H1 (cell line): ENCODE data around the gene PAX7. TPM values are rescaled to one million over a fixed set of nuclear protein-coding genes. Genes with fewer than 3 reads are reported as not detected.

Source experiments
- CTCF ChIA-PET: fragments of 300-600 bp; sonication (Branson Sonifier 250); formaldehyde crosslinking; loops from one replicate; lab custom pipeline; 2021; ENCODE audit not compliant: partially characterized antibody; lab: Charles Lee
- POLR2A ChIA-PET: fragments of 300-600 bp; sonication (Branson Sonifier 250); formaldehyde crosslinking; loops from one replicate; lab custom pipeline; 2021; ENCODE audit warnings: inconsistent platforms; ENCODE audit not compliant: partially characterized antibody; lab: Charles Lee
- DNase-seq, 2 experiments: peaks; one replicate each; pipeline versions ENCODE4 v3.0.0 to v3.0.0-alpha.2; 2010 to 2022; ENCODE audit warnings: low spot score in 2 of 2, low read depth in 1 of 2, mixed read lengths in 1 of 2
- FAIRE-seq: peaks from 2 replicates; lab custom pipeline; 2011; peaks lifted over from hg19 to GRCh38; lab: Jason Lieb, UNC
- H2AFZ ChIP-seq: 2 replicates; pipeline ENCODE4 v1.8.1; 2012; ENCODE audit warnings: low read length, inconsistent platforms
- H2AK5ac ChIP-seq: 2 replicates; pipeline ENCODE4 v1.6.1; 2013; ENCODE audit warnings: low read depth, low read length
- H2BK120ac ChIP-seq: replicated peaks from 2 replicates; pipeline ENCODE3; 2013; ENCODE audit warnings: low read depth, low read length, inconsistent platforms
- H2BK12ac ChIP-seq: 2 replicates; pipeline ENCODE4 v1.6.1; 2013; ENCODE audit warnings: low read depth, low read length
- H2BK15ac ChIP-seq: 2 replicates; pipeline ENCODE4 v1.6.1; 2013; ENCODE audit warnings: low read length
- H2BK20ac ChIP-seq: 2 replicates; pipeline ENCODE4 v1.6.1; 2013; ENCODE audit warnings: low read length
- H2BK5ac ChIP-seq: 2 replicates; pipeline ENCODE4 v1.6.1; 2013; ENCODE audit warnings: low read depth, low read length
- H3K14ac ChIP-seq: 2 replicates; pipeline ENCODE4 v1.6.1; 2013; ENCODE audit warnings: inconsistent platforms; ENCODE audit not compliant: insufficient read length
- H3K18ac ChIP-seq: 2 replicates; pipeline ENCODE4 v1.6.1; 2013; ENCODE audit warnings: low read length; ENCODE audit errors: extremely low read depth
- H3K23ac ChIP-seq: 2 replicates; pipeline ENCODE4 v1.6.1; 2013; ENCODE audit warnings: inconsistent platforms; ENCODE audit not compliant: insufficient read length
- H3K23me2 ChIP-seq: 2 replicates; pipeline ENCODE4 v1.6.1; 2013; ENCODE audit warnings: low read depth, low read length
- H3K27ac ChIP-seq: 2 replicates; pipeline ENCODE4 v1.6.1; 2011; ENCODE audit warnings: low read depth, low read length, inconsistent platforms
- H3K27me3 ChIP-seq, 4 experiments: replicated peaks in 1 of 4; 1 replicate in 1 of 4; 2 replicates in 3 of 4; pipeline versions ENCODE4 v1.6.1 to v1.8.1; 2011 to 2013; ENCODE audit warnings: low read length in 3 of 4, mild to moderate bottlenecking in 3 of 4, inconsistent platforms in 2 of 4, mixed read lengths in 2 of 4, moderate library complexity in 1 of 4; ENCODE audit not compliant: control insufficient read depth in 3 of 4, insufficient read depth in 3 of 4; ENCODE audit errors: extremely low read depth in 1 of 4
- H3K36me3 ChIP-seq, 4 experiments: 2 replicates each; pipeline versions ENCODE4 v1.6.1 to v1.8.1; 2011 to 2013; ENCODE audit warnings: mild to moderate bottlenecking in 4 of 4, low read length in 3 of 4, moderate library complexity in 2 of 4, control low read depth in 1 of 4, inconsistent platforms in 1 of 4; ENCODE audit not compliant: insufficient read depth in 4 of 4, control insufficient read depth in 2 of 4
- H3K4ac ChIP-seq: replicated peaks from 2 replicates; pipeline ENCODE3; 2013; ENCODE audit warnings: low read length, low read depth, mixed read lengths, inconsistent platforms; ENCODE audit not compliant: insufficient read length
- H3K4me1 ChIP-seq, 4 experiments: replicated peaks in 1 of 4; 1 replicate in 1 of 4; 2 replicates in 3 of 4; pipeline versions ENCODE4 v1.6.1 to v1.8.1; 2011 to 2013; ENCODE audit warnings: low read length in 3 of 4, inconsistent platforms in 2 of 4, mixed read lengths in 1 of 4; ENCODE audit not compliant: insufficient read depth in 4 of 4, control insufficient read depth in 3 of 4
- H3K4me2 ChIP-seq, 2 experiments: 2 replicates each; pipeline versions ENCODE4 v1.6.1 to v1.8.1; 2011 to 2013; ENCODE audit warnings: low read depth in 2 of 2, low read length in 2 of 2, control low read depth in 1 of 2, inconsistent platforms in 1 of 2, mild to moderate bottlenecking in 1 of 2; ENCODE audit not compliant: insufficient read depth in 1 of 2
- H3K4me3 ChIP-seq, 4 experiments: fragments of 200-600, 300-600 bp in 1 of 4; sonication (generic), shearing (Covaris generic), sonication (Bioruptor Twin) in 1 of 4; 2 replicates each; pipeline versions ENCODE4 v1.5.1 to v1.8.1; 2011 to 2016; ENCODE audit warnings: low read length in 4 of 4, low read depth in 3 of 4, control low read depth in 2 of 4, inconsistent platforms in 2 of 4, mild to moderate bottlenecking in 2 of 4, mixed read lengths in 1 of 4, moderate library complexity in 1 of 4; ENCODE audit not compliant: insufficient read depth in 2 of 4; ENCODE audit errors: extremely low read depth in 1 of 4
- H3K56ac ChIP-seq: replicated peaks from 2 replicates; pipeline ENCODE3; 2013; ENCODE audit warnings: low read depth, mild to moderate bottlenecking, mixed read lengths, low read length, inconsistent platforms; ENCODE audit not compliant: insufficient read length
- H3K79me1 ChIP-seq: 2 replicates; pipeline ENCODE4 v1.6.1; 2013; ENCODE audit warnings: low read depth, low read length, control low read depth
- H3K79me2 ChIP-seq, 2 experiments: 2 replicates each; pipeline versions ENCODE4 v1.6.1 to v1.8.1; 2012 to 2013; ENCODE audit warnings: low read length in 2 of 2, mild to moderate bottlenecking in 2 of 2, inconsistent platforms in 1 of 2; ENCODE audit not compliant: insufficient read depth in 2 of 2, control insufficient read depth in 1 of 2
- H3K9ac ChIP-seq, 4 experiments: replicated peaks in 1 of 4; 1 replicate in 1 of 4; 2 replicates in 3 of 4; pipeline versions ENCODE4 v1.6.1 to v1.8.1; 2011 to 2013; ENCODE audit warnings: low read depth in 3 of 4, low read length in 3 of 4, control low read depth in 2 of 4, mild to moderate bottlenecking in 2 of 4, moderate library complexity in 2 of 4, inconsistent platforms in 1 of 4; ENCODE audit errors: extremely low read depth in 1 of 4
- H3K9me3 ChIP-seq, 2 experiments: 2 replicates each; pipeline versions ENCODE4 v1.6.1 to v1.8.1; 2012 to 2013; ENCODE audit warnings: mild to moderate bottlenecking in 2 of 2, moderate library complexity in 2 of 2, control low read depth in 1 of 2, inconsistent platforms in 1 of 2, low read depth in 1 of 2, low read length in 1 of 2, mixed read lengths in 1 of 2; ENCODE audit not compliant: insufficient read depth in 2 of 2
- H4K20me1 ChIP-seq, 2 experiments: replicated peaks in 1 of 2; 2 replicates each; pipeline versions ENCODE3 to v1.8.1; 2011 to 2013; ENCODE audit warnings: inconsistent platforms in 2 of 2, low read length in 2 of 2, mild to moderate bottlenecking in 1 of 2; ENCODE audit not compliant: insufficient read depth in 2 of 2, control insufficient read depth in 1 of 2
- H4K5ac ChIP-seq: 2 replicates; pipeline ENCODE4 v1.6.1; 2013; ENCODE audit warnings: low read length, low read depth, mixed read lengths, inconsistent platforms; ENCODE audit not compliant: insufficient read length
- H4K8ac ChIP-seq: 2 replicates; pipeline ENCODE4 v1.8.0; 2013; ENCODE audit warnings: mild to moderate bottlenecking, moderate library complexity, low read length, inconsistent platforms; ENCODE audit not compliant: insufficient read depth; ENCODE audit errors: extremely low read depth
- H4K91ac ChIP-seq: replicated peaks from 2 replicates; pipeline ENCODE3; 2013; ENCODE audit warnings: low read length, mixed read lengths, inconsistent platforms; ENCODE audit not compliant: insufficient read length
- CHD1 ChIP-seq: IDR thresholded peaks from 2 replicates; pipeline ENCODE4 v1.6.1; 2012; ENCODE audit warnings: low read depth, low read length, improper control_type of control experiment
- E2F6 ChIP-seq: IDR thresholded peaks from 2 replicates; pipeline ENCODE4 v1.6.1; 2012; ENCODE audit warnings: inconsistent platforms
- GTF2F1 ChIP-seq: IDR thresholded peaks from 2 replicates; pipeline ENCODE4 v1.6.1; 2012; ENCODE audit warnings: low read depth, low read length, improper control_type of control experiment, borderline replicate concordance
- HDAC2 ChIP-seq, 2 experiments: fragments of 300-600 bp in 1 of 2; sonication (generic) in 1 of 2; IDR thresholded peaks; 2 replicates each; pipeline ENCODE4 v1.6.1; 2011 to 2012; ENCODE audit warnings: low read depth in 2 of 2, low read length in 2 of 2, mild to moderate bottlenecking in 2 of 2, moderate library complexity in 2 of 2, borderline replicate concordance in 1 of 2, inconsistent platforms in 1 of 2
- HDAC6 ChIP-seq: IDR thresholded peaks from one replicate; pipeline ENCODE4 v1.7.1; 2012; ENCODE audit warnings: low read depth, mild to moderate bottlenecking, inconsistent platforms, low read length, moderate library complexity
- KDM1A ChIP-seq: fragments of 200-600, 300-600 bp; sonication (generic); IDR thresholded peaks from 2 replicates; pipeline ENCODE4 v1.7.1; 2016; ENCODE audit warnings: mild to moderate bottlenecking, low read length, borderline replicate concordance
- PHF8 ChIP-seq: fragments of 200-600 bp; sonication (generic); conservative IDR thresholded peaks from 2 replicates; pipeline ENCODE4 v1.7.1; 2012; ENCODE audit warnings: low read depth, mild to moderate bottlenecking, inconsistent platforms, low read length, moderate library complexity
- WGBS, 2 experiments: shearing (Covaris generic) in 1 of 2; methylation state at CpG; one replicate each; pipeline versions ENCODE4 v1.1.6 to v1.1.7; 2013 to 2015; ENCODE audit warnings: low lambda C conversion rate in 2 of 2, mixed read lengths in 2 of 2, inconsistent platforms in 1 of 2, low coverage in 1 of 2, missing lambda C conversion rate in 1 of 2; ENCODE audit not compliant: insufficient replicate concordance in 2 of 2, insufficient coverage in 1 of 2, insufficient read length in 1 of 2; ENCODE audit errors: extremely low coverage in 1 of 2, missing lambda C conversion rate in 1 of 2; 5-methylcytosine and 5-hydroxymethylcytosine counted together
- polyA plus RNA-seq, 7 experiments: library from polyadenylated mRNA; depleted of rRNA in 3 of 7; stranded (reverse) in 5 of 7; unstranded in 2 of 7; fragments of >200 nt in 5 of 7; fragments of 200-250 nt in 2 of 7; gene quantifications; 1 replicate in 5 of 7; 2 replicates in 1 of 7; 4 replicates in 1 of 7; pipeline versions ENCODE4 v1.2.1 to v1.2.3, GENCODE V29; 2011 to 2013; ENCODE audit warnings: missing spikeins in 2 of 7, mixed read lengths in 2 of 7
- total RNA-seq: library from RNA; stranded (reverse); fragmentation: NEBNext Ultra II Directional; extraction: Animal tissue kit (Norgen Biotek cat#: 25700); gene quantifications from 2 replicates; pipeline ENCODE4 v1.2.1, GENCODE V29; 2021

Gene PAX7
- total and polyA plus RNA-seq, 2 of the 8 experiments (the other 6 are each of a cell fraction or from before 2014, with no cell fraction given) = not detected

- no peak overlapping the region for H2BK12ac ChIP-seq
- peak overlapping the region in 1 of 2 experiments; percentile 1; a peak in 1 of 4 replicates for H3K4me2 ChIP-seq
- H3K4ac ChIP-seq = no peak overlapping the region
- H3K14ac ChIP-seq = no peak overlapping the region
- H2BK5ac ChIP-seq = no peak overlapping the region
- POLR2A ChIA-PET = no interaction called here
- H3K4me1 ChIP-seq = no peaks in the 10 kb centered on the region; a peak in 1 of 7 replicates
- CTCF ChIA-PET = interaction anchor here (0.6 to 1.6 kb wide), 6 partner anchors 11 to 140 kb away, joined by 3 to 6 read pairs (median 3); no protein-coding TSS in a partner anchor
- H3K9ac ChIP-seq = no peak overlapping the region
- H3K23ac ChIP-seq = no peak overlapping the region
- no peak overlapping the region for H2AFZ ChIP-seq
- H3K56ac ChIP-seq = no peak overlapping the region
- peaks cover 0 to 2% of the 10 kb centered on the region in 2 experiments for H4K20me1 ChIP-seq
- H2BK20ac ChIP-seq = no peak overlapping the region
- no peaks in the 10 kb centered on the region; a peak in 2 of 7 replicates for H3K27me3 ChIP-seq
- DNase-seq (no peak), FAIRE-seq (no peak)
- no peaks in the 10 kb centered on the region for H3K23me2 ChIP-seq
- TF ChIP-seq PHF8 (no peak), CHD1 (no peak), GTF2F1 (no peak), HDAC6 (no peak), KDM1A (peak; percentile 93), HDAC2 (IDR thresholded peaks at IDR 0.05; ENCODE audit: borderline replicate concordance in 1 of 2, low read depth in 2 of 2, low read length in 2 of 2) (peak in 1 of 2 experiments; percentile 61; a peak in 1 of 4 replicates), E2F6 (no peak)
- H3K79me1 ChIP-seq = no peaks in the 10 kb centered on the region
- H3K18ac ChIP-seq = no peak overlapping the region
- no peak overlapping the region for H3K27ac ChIP-seq
- H4K5ac ChIP-seq = no peak overlapping the region
- H3K9me3 ChIP-seq = no peaks in the 10 kb centered on the region
- no peak overlapping the region for H4K8ac ChIP-seq
- no peak overlapping the region for H4K91ac ChIP-seq
- no peak overlapping the region for H2BK120ac ChIP-seq
- no peaks in the 10 kb centered on the region for H3K79me2 ChIP-seq
- H3K4me3 ChIP-seq = no peak overlapping the region
- 95% methylated on average over 3 of the region's 3 CpGs; no CpG with 5 or more reads in 1 of the 2 experiments for WGBS, 2 experiments
- no peak overlapping the region for H2BK15ac ChIP-seq
- H2AK5ac ChIP-seq = no peak overlapping the region
- no peaks in the 10 kb centered on the region for H3K36me3 ChIP-seq
Measured at GRCh38 chr1:18738617-18739016, 108.0 kb downstream of the PAX7 start.
